OCI-LY3 (cell line): Measurements from ENCODE around the gene BTBD9.

ENCODE experiments used
- H2AFZ ChIP-seq: fragments of 200-600, 300-600 bp; shearing (Covaris generic); 2 replicates; pipeline ENCODE4 v1.6.0; 2014; ENCODE audit warnings: antibody characterized with exemption, low read depth, low read length
- H3K27ac ChIP-seq: fragments of 200-600, 300-600 bp; sonication (generic); 2 replicates; pipeline ENCODE4 v1.5.1; 2014; ENCODE audit warnings: mild to moderate bottlenecking, low read length, moderate library complexity, mixed read lengths
- H3K27me3 ChIP-seq: fragments of 200-600, 300-600 bp; sonication (generic); 2 replicates; pipeline ENCODE4 v1.6.1; 2014; ENCODE audit warnings: low read depth, low read length, mixed read lengths
- H3K36me3 ChIP-seq: fragments of 200-600, 300-600 bp; sonication (generic); replicated peaks from 2 replicates; pipeline ENCODE3; 2014; ENCODE audit warnings: low read depth, low read length, mixed read lengths
- H3K4me1 ChIP-seq: fragments of 300-600, 200-600 bp; sonication (generic); 2 replicates; pipeline ENCODE4 v1.6.1; 2014; ENCODE audit warnings: low read length, mixed read lengths
- H3K4me2 ChIP-seq: fragments of 200-600, 300-600 bp; sonication (generic); 2 replicates; pipeline ENCODE4 v1.6.1; 2014; ENCODE audit warnings: low read length, mixed read lengths
- H3K4me3 ChIP-seq: fragments of 300-600, 200-600 bp; sonication (generic); 2 replicates; pipeline ENCODE4 v1.5.1; 2014; ENCODE audit warnings: antibody characterized with exemption, mild to moderate bottlenecking, low read length, moderate library complexity
- H3K79me2 ChIP-seq: fragments of 300-600, 200-600 bp; shearing (Covaris generic); 2 replicates; pipeline ENCODE4 v1.6.1; 2014; ENCODE audit warnings: mild to moderate bottlenecking, low read length, mixed read lengths
- H3K9ac ChIP-seq: fragments of 300-600, 200-600 bp; shearing (Covaris generic); 2 replicates; pipeline ENCODE4 v1.6.0; 2014; ENCODE audit warnings: mild to moderate bottlenecking, low read length, moderate library complexity
- H3K9me3 ChIP-seq: fragments of 200-600, 300-600 bp; shearing (Covaris generic); 2 replicates; pipeline ENCODE4 v1.6.1; 2014; ENCODE audit warnings: low read length, mixed read lengths; ENCODE audit not compliant: insufficient read depth
- H4K20me1 ChIP-seq: fragments of 200-600, 300-600 bp; sonication (generic); 2 replicates; pipeline ENCODE4 v1.6.1; 2016; ENCODE audit warnings: low read length, mixed read lengths; ENCODE audit not compliant: insufficient read depth
- CTCF ChIP-seq: fragments of 200-600, 300-600 bp; sonication (generic); IDR thresholded peaks from 2 replicates; pipeline ENCODE4 v1.5.1; 2014; ENCODE audit warnings: antibody characterized with exemption, low read length, low read depth
- EZH2phosphoT487 ChIP-seq: fragments of 200-600 bp; shearing (Covaris generic); IDR thresholded peaks from 2 replicates; pipeline ENCODE4 v1.6.1; 2018; ENCODE audit warnings: antibody characterized with exemption, mixed run types, low read depth

BTBD9 gene

GRCh38 chr6:38281126-38281525 lies 358.6 kb downstream of the BTBD9 start:
- Histone ChIP-seq H3K27me3 (no peaks in the 10 kb centered on the region), H3K9ac (no peak overlapping the region), H4K20me1 (no peaks in the 10 kb centered on the region), H3K27ac (no peak overlapping the region), H3K9me3 (no peaks in the 10 kb centered on the region), H3K4me1 (no peaks in the 10 kb centered on the region), H2AFZ (no peak overlapping the region), H3K36me3 (no peaks in the 10 kb centered on the region), H3K4me3 (no peak overlapping the region), H3K4me2 (no peak overlapping the region), H3K79me2 (no peaks in the 10 kb centered on the region)
- no peak for TF ChIP-seq CTCF
- no peak for TF ChIP-seq EZH2phosphoT487

DNA sequence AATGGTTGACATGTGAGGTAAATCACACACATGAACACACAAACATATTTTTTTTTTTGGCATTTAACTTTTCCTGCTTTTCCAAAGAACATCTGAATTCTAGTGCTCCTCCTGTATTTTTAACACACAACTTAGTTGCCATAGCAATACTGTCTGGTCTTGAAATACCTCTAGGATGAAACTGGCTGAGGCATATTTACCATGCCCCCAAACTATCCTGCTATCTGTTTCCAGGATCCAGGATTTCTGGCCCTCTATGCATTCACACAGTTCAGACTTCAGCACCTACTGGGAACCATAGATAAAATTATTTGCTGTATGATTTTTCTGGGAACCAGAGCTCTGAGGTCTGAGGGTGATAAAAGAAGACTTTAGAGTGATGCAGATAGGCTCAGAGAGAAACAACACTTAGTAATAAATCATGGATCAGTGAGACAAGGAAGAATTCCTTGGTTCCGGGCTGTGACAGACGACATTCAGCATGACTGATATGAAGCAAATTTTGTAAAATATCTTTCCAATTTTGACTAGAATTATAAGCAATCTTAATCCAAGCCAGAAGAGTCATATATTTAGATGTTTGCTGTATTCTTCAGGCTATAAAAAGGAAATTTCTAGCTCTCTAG lies 359.7 kb downstream of the BTBD9 start:
- no peak for TF ChIP-seq EZH2phosphoT487
- TF ChIP-seq CTCF, result no peak
- Histone ChIP-seq H3K36me3 (no peaks in the 10 kb centered on the region), H4K20me1 (no peaks in the 10 kb centered on the region), H3K27me3 (no peaks in the 10 kb centered on the region), H2AFZ (no peak overlapping the region), H3K27ac (no peak overlapping the region), H3K9ac (no peak overlapping the region), H3K4me3 (no peak overlapping the region), H3K9me3 (no peaks in the 10 kb centered on the region), H3K4me2 (no peak overlapping the region), H3K4me1 (no peaks in the 10 kb centered on the region), H3K79me2 (no peaks in the 10 kb centered on the region)

- Histone ChIP-seq H3K9ac (no peak overlapping the region), H4K20me1 (no peaks in the 10 kb centered on the region), H3K9me3 (no peaks in the 10 kb centered on the region), H3K79me2 (no peaks in the 10 kb centered on the region), H2AFZ (no peak overlapping the region), H3K4me1 (no peaks in the 10 kb centered on the region), H3K27ac (no peak overlapping the region), H3K36me3 (no peaks in the 10 kb centered on the region), H3K27me3 (no peaks in the 10 kb centered on the region), H3K4me3 (no peak overlapping the region), H3K4me2 (no peak overlapping the region)
- TF ChIP-seq CTCF, result peak; percentile 82
- no peak for TF ChIP-seq EZH2phosphoT487
Measured at GRCh38 chr6:38279423-38279822, 360.3 kb downstream of the BTBD9 start.

GRCh38 chr6:38273325-38273724 lies 366.4 kb downstream of the BTBD9 start:
- H3K79me2 ChIP-seq, result no peaks in the 10 kb centered on the region
- H3K27ac ChIP-seq, result no peak overlapping the region
- H3K27me3 ChIP-seq, result no peaks in the 10 kb centered on the region
- no peaks in the 10 kb centered on the region for H3K36me3 ChIP-seq
- H3K4me1 ChIP-seq, result no peaks in the 10 kb centered on the region
- H3K4me2 ChIP-seq, result no peak overlapping the region
- no peak overlapping the region for H3K4me3 ChIP-seq
- no peaks in the 10 kb centered on the region for H3K9me3 ChIP-seq
- no peaks in the 10 kb centered on the region for H4K20me1 ChIP-seq
- no peak overlapping the region for H2AFZ ChIP-seq
- TF ChIP-seq CTCF (no peak), EZH2phosphoT487 (no peak)
- H3K9ac ChIP-seq, result no peak overlapping the region
